Activated CD4-positive, alpha-beta T cell treated with anti-CD3 and anti-CD28 coated beads, Interleukin-2, amount 10 ng/mL, durations not matched to agents 24 days and 14 days (primary cell): ENCODE data around the gene SIPA1L3. TPM values are rescaled to one million over a fixed set of nuclear protein-coding genes. Genes with fewer than 3 reads are reported as not detected.

Experiments
- DNase-seq: peaks from one replicate; pipeline ENCODE4 v3.0.0; 2022
- H3K27ac Mint-ChIP-seq: one replicate; pipeline ENCODE4 v1.8.0; 2022; ENCODE audit warnings: mild to moderate bottlenecking, mixed read lengths
- H3K27me3 Mint-ChIP-seq: one replicate; pipeline ENCODE4 v1.8.0; 2022; ENCODE audit warnings: mixed read lengths
- H3K36me3 Mint-ChIP-seq: one replicate; pipeline ENCODE4 v1.8.0; 2022; ENCODE audit warnings: low read depth, mild to moderate bottlenecking, mixed read lengths
- H3K4me1 Mint-ChIP-seq: one replicate; pipeline ENCODE4 v1.8.0; 2021; ENCODE audit warnings: mixed read lengths
- H3K4me3 Mint-ChIP-seq: one replicate; pipeline ENCODE4 v1.8.0; 2022; ENCODE audit warnings: mild to moderate bottlenecking, moderate library complexity, mixed read lengths
- H3K9me3 Mint-ChIP-seq: one replicate; pipeline ENCODE4 v1.8.0; 2021; ENCODE audit warnings: mixed read lengths
- intact Hi-C: fragments of 100-400 bp; cut with micrococcal nuclease; formaldehyde crosslinking; loops from one replicate; pipeline ENCODE4 v1.15.1; 2023
- total RNA-seq: library from RNA; stranded (reverse); gene quantifications from 2 replicates; pipeline ENCODE4 v1.2.3, GENCODE V29; 2022

The SIPA1L3 gene
- total RNA-seq, 1 donor from 2014 or later = 15.4 TPM

- H3K4me1 Mint-ChIP-seq = no peaks in the 10 kb centered on the region
- no peak overlapping the region for H3K27ac Mint-ChIP-seq
- H3K9me3 Mint-ChIP-seq = no peaks in the 10 kb centered on the region
- H3K27me3 Mint-ChIP-seq = no peaks in the 10 kb centered on the region
- H3K4me3 Mint-ChIP-seq = no peak overlapping the region
- no peak for DNase-seq
- H3K36me3 Mint-ChIP-seq = no peaks in the 10 kb centered on the region
- intact Hi-C loops = no loop called here
Observed at GRCh38 chr19:38039966-38040365, 133.0 kb downstream of the SIPA1L3 start.

GRCh38 chr19:38042132-38042531, 135.1 kb downstream of the SIPA1L3 start:
- no peak overlapping the region for H3K4me3 Mint-ChIP-seq
- DNase-seq = no peak
- H3K4me1 Mint-ChIP-seq = peaks cover 10% of the 10 kb centered on the region
- no peak overlapping the region for H3K27ac Mint-ChIP-seq
- H3K9me3 Mint-ChIP-seq = no peaks in the 10 kb centered on the region
- H3K27me3 Mint-ChIP-seq = no peaks in the 10 kb centered on the region
- intact Hi-C loops = no loop called here
- H3K36me3 Mint-ChIP-seq = no peaks in the 10 kb centered on the region

- Mint-ChIP-seq H3K4me1 (peaks cover 26% of the 10 kb centered on the region), H3K4me3 (no peak overlapping the region), H3K36me3 (no peaks in the 10 kb centered on the region), H3K9me3 (no peaks in the 10 kb centered on the region), H3K27me3 (no peaks in the 10 kb centered on the region), H3K27ac (no peak overlapping the region)
- intact Hi-C loops = no loop called here
- DNase-seq = no peak
Observed at GRCh38 chr19:38043649-38044144, 136.7 kb downstream of the SIPA1L3 start.

- no peak overlapping the region for H3K27ac Mint-ChIP-seq
Observed at GRCh38 chr19:38044267-38045111, 137.5 kb downstream of the SIPA1L3 start.

DNA sequence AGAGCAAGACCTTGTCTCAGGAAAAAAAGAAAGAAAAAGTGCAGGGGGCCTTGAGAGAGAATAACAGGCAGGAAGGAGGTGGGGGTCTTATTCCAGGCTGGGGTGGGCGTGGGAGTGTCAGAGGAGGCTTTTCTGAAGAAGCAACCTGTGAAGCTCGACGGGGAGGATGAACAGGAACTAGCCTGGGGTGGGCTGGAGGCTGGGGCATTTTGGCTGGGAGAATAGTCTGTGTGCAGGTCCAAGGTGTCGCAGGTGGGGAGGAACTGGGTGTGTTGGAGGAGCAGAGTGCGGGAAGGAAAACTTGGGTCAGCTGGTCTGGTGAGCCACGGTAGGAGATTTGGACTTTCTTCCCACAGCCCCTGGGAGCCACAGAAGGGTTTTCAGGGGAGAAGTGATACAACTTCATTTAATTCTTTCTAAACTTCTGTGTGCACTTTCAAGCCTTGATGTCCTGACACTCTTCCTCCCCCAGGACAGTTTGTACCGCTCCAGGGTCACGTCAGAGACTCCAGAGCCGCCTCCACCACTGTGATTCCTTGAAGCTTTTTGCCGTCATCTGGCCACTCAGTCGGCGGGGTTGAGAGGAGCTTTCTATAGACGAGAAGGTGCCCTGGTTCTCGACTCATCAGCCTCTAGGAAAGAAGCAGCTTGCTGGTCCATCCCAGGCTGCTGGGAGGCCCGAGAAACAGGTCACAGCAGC, 138.7 kb downstream of the SIPA1L3 start:
- Mint-ChIP-seq H3K9me3 (no peaks in the 10 kb centered on the region), H3K36me3 (no peaks in the 10 kb centered on the region), H3K27me3 (no peaks in the 10 kb centered on the region), H3K4me3 (no peak overlapping the region), H3K4me1 (peaks cover 35% of the 10 kb centered on the region), H3K27ac (peak overlapping the region; percentile 29)
- intact Hi-C loops = no loop called here
- no peak for DNase-seq

More at GRCh38 chr19:38044267-38045111, 137.5 kb downstream of the SIPA1L3 start:
- Mint-ChIP-seq H3K4me1 (peaks cover 32% of the 10 kb centered on the region), H3K9me3 (no peaks in the 10 kb centered on the region), H3K27me3 (no peaks in the 10 kb centered on the region), H3K4me3 (no peak overlapping the region), H3K36me3 (no peaks in the 10 kb centered on the region)
- intact Hi-C loops = no loop called here
- no peak for DNase-seq

- H3K27me3 Mint-ChIP-seq = no peaks in the 10 kb centered on the region
- peak overlapping the region; percentile 97 for H3K27ac Mint-ChIP-seq
- no peaks in the 10 kb centered on the region for H3K9me3 Mint-ChIP-seq
- no peaks in the 10 kb centered on the region for H3K36me3 Mint-ChIP-seq
- intact Hi-C loops = no loop called here
- no peak for DNase-seq
- H3K4me1 Mint-ChIP-seq = peaks cover 35% of the 10 kb centered on the region
- no peak overlapping the region for H3K4me3 Mint-ChIP-seq
Observed at GRCh38 chr19:38046254-38047048, 139.4 kb downstream of the SIPA1L3 start.

GRCh38 chr19:38047049-38047438, 140.0 kb downstream of the SIPA1L3 start:
- H3K4me1 Mint-ChIP-seq = peaks cover 35% of the 10 kb centered on the region
- no peaks in the 10 kb centered on the region for H3K27me3 Mint-ChIP-seq
- no peak overlapping the region for H3K4me3 Mint-ChIP-seq

GRCh38 chr19:38047641-38048040, 140.6 kb downstream of the SIPA1L3 start:
- H3K9me3 Mint-ChIP-seq = no peaks in the 10 kb centered on the region
- peak; percentile 59 for DNase-seq
- no peaks in the 10 kb centered on the region for H3K27me3 Mint-ChIP-seq
- intact Hi-C loops = no loop called here
- H3K27ac Mint-ChIP-seq = peak overlapping the region; percentile 97
- H3K36me3 Mint-ChIP-seq = no peaks in the 10 kb centered on the region
- H3K4me3 Mint-ChIP-seq = peak overlapping the region; percentile 83
- peaks cover 35% of the 10 kb centered on the region for H3K4me1 Mint-ChIP-seq

More at GRCh38 chr19:38047049-38047438, 140.0 kb downstream of the SIPA1L3 start:
- Mint-ChIP-seq H3K36me3 (no peaks in the 10 kb centered on the region), H3K9me3 (no peaks in the 10 kb centered on the region), H3K27ac (peak overlapping the region; percentile 97)
- DNase-seq = peak; percentile 60
- intact Hi-C loops = no loop called here

DNA sequence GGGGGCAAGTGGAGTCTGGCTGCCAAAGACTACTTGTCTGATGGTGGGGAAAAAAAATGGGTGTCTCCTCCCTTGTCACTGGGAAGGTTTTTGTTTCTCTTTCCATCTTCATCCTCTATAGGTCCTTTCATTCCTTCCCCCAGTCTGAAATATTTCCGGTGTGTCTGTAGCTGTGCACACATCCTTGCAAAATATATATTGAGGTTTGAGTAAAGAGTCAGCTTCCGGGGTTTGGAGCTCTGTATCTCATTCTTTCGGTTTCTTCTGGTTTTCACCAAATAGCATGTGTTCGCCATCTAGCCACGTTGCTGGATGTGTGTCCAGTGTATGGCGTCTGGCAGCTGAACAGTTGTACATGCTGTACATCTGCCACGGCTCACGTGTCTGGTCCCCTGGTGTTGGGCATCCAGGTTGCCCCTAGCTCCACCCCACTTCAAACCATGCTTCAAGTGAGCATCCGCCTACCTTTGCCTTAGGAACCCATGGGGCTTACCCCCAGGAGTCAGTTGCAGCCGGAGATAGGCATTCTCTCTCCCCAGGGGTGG, 142.2 kb downstream of the SIPA1L3 start:
- peak; percentile 89 for DNase-seq
- H3K4me1 Mint-ChIP-seq = peaks cover 35% of the 10 kb centered on the region

GRCh38 chr19:38055010-38055409, 148.0 kb downstream of the SIPA1L3 start:
- Mint-ChIP-seq H3K27me3 (no peaks in the 10 kb centered on the region), H3K36me3 (no peaks in the 10 kb centered on the region), H3K4me1 (peaks cover 10% of the 10 kb centered on the region), H3K27ac (no peak overlapping the region), H3K4me3 (no peak overlapping the region), H3K9me3 (no peaks in the 10 kb centered on the region)
- intact Hi-C loops = no loop called here
- no peak for DNase-seq

More for the DNA sequence above, 142.2 kb downstream of the SIPA1L3 start:
- peak overlapping the region; percentile 97 for H3K27ac Mint-ChIP-seq
- H3K36me3 Mint-ChIP-seq = no peaks in the 10 kb centered on the region
- peak overlapping the region; percentile 83 for H3K4me3 Mint-ChIP-seq
- intact Hi-C loops = loop anchor here (1.0 kb wide), 2 partner anchors 32 to 142 kb away; partner anchors contain the start of gene SIPA1L3
- H3K9me3 Mint-ChIP-seq = no peaks in the 10 kb centered on the region
- H3K27me3 Mint-ChIP-seq = no peaks in the 10 kb centered on the region

DNA sequence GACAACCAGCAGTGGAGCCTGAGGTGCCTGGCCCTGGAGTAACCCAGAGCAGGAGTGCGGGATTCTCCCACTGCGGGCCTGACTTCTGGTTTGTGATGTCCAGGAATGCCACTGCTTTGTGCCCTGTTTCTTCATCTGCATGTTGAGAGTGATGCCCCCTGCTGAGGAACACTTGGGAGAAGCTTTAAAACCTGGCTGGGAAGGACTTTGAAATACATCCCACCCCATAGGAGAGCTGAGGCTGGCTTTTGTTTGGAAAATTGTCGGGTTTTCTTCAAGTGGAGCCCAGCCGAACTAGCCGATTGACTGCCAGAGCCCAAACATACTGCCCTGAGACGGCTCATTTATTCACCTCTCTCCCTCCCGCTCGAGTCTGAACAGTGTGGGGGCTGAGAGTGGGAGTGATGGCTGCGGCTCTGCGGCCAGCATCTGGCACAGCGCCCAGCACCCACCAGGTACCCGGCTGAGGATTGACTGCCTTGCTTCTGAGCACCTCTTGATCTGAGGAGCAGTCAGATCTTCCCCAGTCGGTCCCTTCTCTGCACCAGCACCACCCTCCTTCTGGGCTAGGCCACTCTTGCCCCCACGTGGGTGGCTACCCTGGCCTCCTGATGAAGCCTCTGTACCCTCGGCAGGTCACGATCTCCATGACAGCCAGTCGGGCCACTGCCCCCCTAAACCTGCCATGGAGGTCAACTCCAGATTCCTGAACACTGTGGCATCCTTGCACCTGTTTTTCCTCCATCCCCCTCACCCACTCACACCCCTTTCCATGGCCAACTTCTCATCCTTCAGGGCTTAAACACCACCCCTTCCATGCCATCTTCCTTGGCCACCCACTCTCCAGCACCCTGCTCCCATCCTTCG, 148.9 kb downstream of the SIPA1L3 start:
- Mint-ChIP-seq H3K36me3 (no peaks in the 10 kb centered on the region), H3K4me3 (no peak overlapping the region), H3K27me3 (no peaks in the 10 kb centered on the region), H3K4me1 (peaks cover 13% of the 10 kb centered on the region), H3K9me3 (no peaks in the 10 kb centered on the region), H3K27ac (peak overlapping the region; percentile 3)
- no peak for DNase-seq
- intact Hi-C loops = no loop called here

DNA sequence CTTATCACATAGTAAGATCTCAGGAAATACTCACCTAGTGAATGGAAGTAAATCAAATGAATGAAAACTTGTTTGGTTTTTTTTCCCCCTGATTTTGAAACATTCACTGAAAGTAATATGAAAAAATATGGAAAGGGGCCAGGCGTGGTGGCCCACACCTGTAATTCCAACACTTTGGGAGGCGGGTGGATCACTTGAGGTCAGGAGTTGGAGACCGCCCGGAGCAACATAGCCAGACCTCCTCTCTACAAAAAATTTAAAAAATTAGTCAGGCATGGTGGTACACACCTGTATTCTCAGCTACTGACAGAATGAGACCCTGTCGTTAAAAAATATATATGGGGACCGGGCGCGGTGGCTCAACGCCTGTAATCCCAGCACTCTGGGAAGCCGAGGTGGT, 149.6 kb downstream of the SIPA1L3 start:
- no peak overlapping the region for H3K4me3 Mint-ChIP-seq
- no peaks in the 10 kb centered on the region for H3K27me3 Mint-ChIP-seq
- H3K27ac Mint-ChIP-seq = no peak overlapping the region
- H3K4me1 Mint-ChIP-seq = peaks cover 17% of the 10 kb centered on the region
- no peak for DNase-seq
- no peaks in the 10 kb centered on the region for H3K36me3 Mint-ChIP-seq
- intact Hi-C loops = no loop called here
- H3K9me3 Mint-ChIP-seq = no peaks in the 10 kb centered on the region
